Mammary epithelial cell (primary cell): ENCODE data around the gene NGLY1.

Source experiments
- CTCF ChIP-seq, 2 donors: IDR thresholded peaks in 1 of 2; conservative IDR thresholded peaks in 1 of 2; 2 replicates each; pipeline ENCODE4 v1.5.1; 2011 to 2012; ENCODE audit warnings: inconsistent platforms in 2 of 2, low read length in 2 of 2, mild to moderate bottlenecking in 2 of 2, control low read depth in 1 of 2, low read depth in 1 of 2; ENCODE audit not compliant: insufficient read depth in 1 of 2; ENCODE audit errors: extremely low read depth in 1 of 2
- EZH2 ChIP-seq: IDR thresholded peaks from 2 replicates; pipeline ENCODE4 v1.6.1; 2012; ENCODE audit warnings: low read length, inconsistent platforms, borderline replicate concordance

- TF ChIP-seq CTCF (conservative IDR thresholded peaks at IDR 0.05 in 1 of 2, IDR thresholded peaks at IDR 0.05 in 1 of 2; ENCODE audit: extremely low read depth in 1 of 2, insufficient read depth in 1 of 2, low read depth in 1 of 2, low read length in 2 of 2) (no peak), EZH2 (no peak)
Measured at GRCh38 chr3:25817107-25817506, 33.9 kb upstream of the NGLY1 start.
